ENCODE measurements around the gene DPYSL3.

The DPYSL3 gene

GRCh38 chr5:147434049-147434448 lies 75.8 kb downstream of the DPYSL3 start:
- no peak for FAIRE-seq

GRCh38 chr5:147432323-147432722 lies 77.5 kb downstream of the DPYSL3 start:
- FAIRE-seq: no peak

- no peak for FAIRE-seq
These were observed 78.3 kb downstream of the DPYSL3 start for GRCh38 chr5:147431586-147431985.

GRCh38 chr5:147430628-147431027 lies 79.2 kb downstream of the DPYSL3 start:
- no peak for FAIRE-seq

GRCh38 chr5:147427521-147428401 lies 82.1 kb downstream of the DPYSL3 start:
- no peak for FAIRE-seq

GRCh38 chr5:147426640-147427327 lies 83.1 kb downstream of the DPYSL3 start:
- FAIRE-seq: no peak

GRCh38 chr5:147418613-147419012 lies 91.3 kb downstream of the DPYSL3 start:
- FAIRE-seq: no peak

GRCh38 chr5:147417135-147417813 lies 92.6 kb downstream of the DPYSL3 start:
- no peak for FAIRE-seq

- FAIRE-seq: no peak
These were observed 94.2 kb downstream of the DPYSL3 start for GRCh38 chr5:147415651-147416050.

GRCh38 chr5:147413266-147413665 lies 96.6 kb downstream of the DPYSL3 start:
- FAIRE-seq: no peak

GRCh38 chr5:147412561-147412960 lies 97.3 kb downstream of the DPYSL3 start:
- FAIRE-seq: no peak

- no peak for FAIRE-seq
These were observed 98.2 kb downstream of the DPYSL3 start for GRCh38 chr5:147411359-147412319.

GRCh38 chr5:147410496-147411358 lies 99.1 kb downstream of the DPYSL3 start:
- FAIRE-seq: no peak

GRCh38 chr5:147408980-147409379 lies 100.9 kb downstream of the DPYSL3 start:
- no peak for FAIRE-seq

- FAIRE-seq: no peak
These were observed 102.7 kb downstream of the DPYSL3 start for GRCh38 chr5:147407094-147407681.

GRCh38 chr5:147406636-147407035 lies 103.2 kb downstream of the DPYSL3 start:
- no peak for FAIRE-seq

- no peak for FAIRE-seq
These were observed 105.2 kb downstream of the DPYSL3 start for GRCh38 chr5:147404706-147405105.

- FAIRE-seq: no peak
These were observed 105.9 kb downstream of the DPYSL3 start for GRCh38 chr5:147403651-147404640.

- no peak for FAIRE-seq
These were observed 109.0 kb downstream of the DPYSL3 start for GRCh38 chr5:147400881-147401280.

All from TTC549 (cell line).